ENCODE data around the gene COQ8B. TPM values are rescaled to one million over a fixed set of nuclear protein-coding genes. Genes with fewer than 3 reads are reported as not detected.

Gene COQ8B
- total RNA-seq, 1 donor from 2014 or later: 29.7 TPM

DNA sequence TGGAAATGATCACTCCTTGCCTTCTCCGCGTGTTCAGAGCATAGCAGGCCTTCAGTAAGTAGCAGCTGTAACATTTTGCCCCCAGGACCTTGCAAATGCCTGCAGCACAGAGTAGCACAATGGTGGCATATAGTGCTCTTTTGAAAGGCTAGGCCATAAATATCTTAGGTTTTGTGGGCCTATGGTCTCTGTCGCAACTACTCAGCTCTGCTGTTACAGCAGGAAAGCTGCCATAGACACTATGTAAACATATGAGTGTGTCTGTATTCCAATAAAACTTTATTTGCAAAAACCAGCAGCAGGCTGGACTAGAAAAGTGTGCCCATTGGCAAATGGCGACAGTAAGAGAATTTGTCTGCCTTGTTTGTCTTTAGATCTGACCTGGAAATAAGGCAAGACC, 9.6 kb upstream of the COQ8B start:
- Mint-ChIP-seq H3K27me3 (ENCODE audit: low read depth) (no peaks in the 10 kb centered on the region), H3K4me3 (ENCODE audit: unreplicated experiment) (no peak overlapping the region), H3K27ac (ENCODE audit: unreplicated experiment) (no peak overlapping the region), H3K9me3 (ENCODE audit: low read depth) (no peaks in the 10 kb centered on the region), H3K4me1 (ENCODE audit: low read depth) (peaks cover 17% of the 10 kb centered on the region), H3K36me3 (ENCODE audit: low read depth) (peaks cover 32% of the 10 kb centered on the region)
- TF ChIP-seq, protein P1, sequence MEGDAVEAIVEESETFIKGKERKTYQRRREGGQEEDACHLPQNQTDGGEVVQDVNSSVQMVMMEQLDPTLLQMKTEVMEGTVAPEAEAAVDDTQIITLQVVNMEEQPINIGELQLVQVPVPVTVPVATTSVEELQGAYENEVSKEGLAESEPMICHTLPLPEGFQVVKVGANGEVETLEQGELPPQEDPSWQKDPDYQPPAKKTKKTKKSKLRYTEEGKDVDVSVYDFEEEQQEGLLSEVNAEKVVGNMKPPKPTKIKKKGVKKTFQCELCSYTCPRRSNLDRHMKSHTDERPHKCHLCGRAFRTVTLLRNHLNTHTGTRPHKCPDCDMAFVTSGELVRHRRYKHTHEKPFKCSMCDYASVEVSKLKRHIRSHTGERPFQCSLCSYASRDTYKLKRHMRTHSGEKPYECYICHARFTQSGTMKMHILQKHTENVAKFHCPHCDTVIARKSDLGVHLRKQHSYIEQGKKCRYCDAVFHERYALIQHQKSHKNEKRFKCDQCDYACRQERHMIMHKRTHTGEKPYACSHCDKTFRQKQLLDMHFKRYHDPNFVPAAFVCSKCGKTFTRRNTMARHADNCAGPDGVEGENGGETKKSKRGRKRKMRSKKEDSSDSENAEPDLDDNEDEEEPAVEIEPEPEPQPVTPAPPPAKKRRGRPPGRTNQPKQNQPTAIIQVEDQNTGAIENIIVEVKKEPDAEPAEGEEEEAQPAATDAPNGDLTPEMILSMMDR (IDR thresholded peaks at IDR 0.05): no peak
- no peak for DNase-seq (ENCODE audit: low spot score)

DNA sequence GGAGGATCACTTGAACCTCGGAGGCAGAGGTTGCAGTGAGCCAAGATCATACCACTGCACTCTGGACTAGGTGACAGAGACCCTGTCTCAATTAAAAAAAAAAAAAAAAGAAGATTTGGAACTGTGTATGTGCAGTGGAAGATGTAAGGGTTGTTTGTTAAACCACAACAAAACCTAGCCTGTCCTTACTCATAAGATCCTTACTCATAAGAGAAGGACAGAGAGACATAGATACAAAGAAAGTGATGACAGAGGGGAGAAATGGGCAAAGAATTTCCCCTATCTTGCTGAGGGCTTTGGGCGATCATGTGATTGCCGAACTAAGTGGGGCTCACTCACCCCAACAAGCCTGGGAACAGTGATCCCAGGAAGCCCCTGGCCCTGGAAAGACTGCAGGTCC, 8.2 kb upstream of the COQ8B start:
- no peak for DNase-seq (ENCODE audit: low spot score)
- TF ChIP-seq, protein P1 (IDR thresholded peaks at IDR 0.05): no peak
- Mint-ChIP-seq H3K4me1 (ENCODE audit: low read depth) (peaks cover 30% of the 10 kb centered on the region), H3K27ac (ENCODE audit: unreplicated experiment) (no peak overlapping the region), H3K36me3 (ENCODE audit: low read depth) (peaks cover 29% of the 10 kb centered on the region), H3K27me3 (ENCODE audit: low read depth) (no peaks in the 10 kb centered on the region), H3K9me3 (ENCODE audit: low read depth) (no peaks in the 10 kb centered on the region), H3K4me3 (ENCODE audit: unreplicated experiment) (no peak overlapping the region)

DNA sequence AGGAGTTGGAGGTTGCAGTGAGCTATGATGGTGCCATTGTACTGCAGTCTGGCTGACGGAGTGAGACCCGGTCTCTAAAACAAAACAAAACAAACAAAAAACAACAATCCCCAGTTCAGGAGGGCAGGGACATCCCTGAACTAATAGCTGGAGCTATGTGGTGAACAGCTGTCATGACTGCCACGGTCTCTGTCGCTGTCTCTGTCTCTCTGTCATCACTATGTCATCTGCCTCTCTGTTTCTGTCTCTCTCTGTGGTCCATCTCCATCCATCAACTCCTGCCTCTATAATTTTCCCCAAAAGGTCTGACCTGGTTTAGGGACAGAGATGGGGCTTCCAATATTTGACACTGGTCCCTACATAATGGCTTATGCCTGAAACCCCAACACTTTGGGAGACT, 7.6 kb upstream of the COQ8B start:
- Mint-ChIP-seq H3K36me3 (ENCODE audit: low read depth) (peaks cover 29% of the 10 kb centered on the region), H3K9me3 (ENCODE audit: low read depth) (no peaks in the 10 kb centered on the region), H3K27ac (ENCODE audit: unreplicated experiment) (peak overlapping the region; percentile 30), H3K4me3 (ENCODE audit: unreplicated experiment) (no peak overlapping the region), H3K4me1 (ENCODE audit: low read depth) (peaks cover 36% of the 10 kb centered on the region), H3K27me3 (ENCODE audit: low read depth) (no peaks in the 10 kb centered on the region)
- no peak for DNase-seq (ENCODE audit: low spot score)
- TF ChIP-seq, protein P1 (IDR thresholded peaks at IDR 0.05): no peak

DNA sequence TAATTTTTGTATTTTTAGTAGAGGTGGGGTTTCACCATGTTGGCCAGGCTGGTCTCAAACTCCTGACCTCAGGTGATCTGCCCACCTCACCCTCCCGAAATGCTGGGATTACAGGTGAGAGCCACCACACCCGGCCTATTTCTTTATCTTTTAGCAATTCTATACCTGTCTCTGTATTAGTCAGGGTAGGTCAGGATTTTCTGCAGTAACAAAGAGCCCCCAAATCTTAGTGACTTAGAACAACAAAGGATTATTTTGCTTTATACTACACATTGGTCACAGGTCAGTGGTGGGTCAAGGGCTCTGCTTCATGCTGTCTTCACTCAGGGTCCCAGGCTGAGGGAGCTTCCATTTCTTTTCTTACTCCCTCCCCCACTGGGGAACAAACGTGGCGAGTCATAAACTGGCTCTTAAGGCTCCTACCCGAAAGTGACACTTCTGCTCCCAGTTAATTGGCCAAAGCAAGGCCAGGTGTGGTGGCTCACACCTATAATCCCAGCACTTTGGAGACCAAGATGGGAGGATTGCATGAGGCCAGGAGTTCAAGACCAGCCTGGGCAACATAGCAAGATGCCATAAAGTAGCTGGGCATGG, 7.1 kb upstream of the COQ8B start:
- TF ChIP-seq, protein P1 (IDR thresholded peaks at IDR 0.05): no peak
- Mint-ChIP-seq H3K36me3 (ENCODE audit: low read depth) (peaks cover 29% of the 10 kb centered on the region), H3K4me1 (ENCODE audit: low read depth) (peaks cover 37% of the 10 kb centered on the region), H3K27me3 (ENCODE audit: low read depth) (no peaks in the 10 kb centered on the region), H3K27ac (ENCODE audit: unreplicated experiment) (no peak overlapping the region), H3K9me3 (ENCODE audit: low read depth) (no peaks in the 10 kb centered on the region), H3K4me3 (ENCODE audit: unreplicated experiment) (no peak overlapping the region)
- DNase-seq (ENCODE audit: low spot score): no peak

DNA sequence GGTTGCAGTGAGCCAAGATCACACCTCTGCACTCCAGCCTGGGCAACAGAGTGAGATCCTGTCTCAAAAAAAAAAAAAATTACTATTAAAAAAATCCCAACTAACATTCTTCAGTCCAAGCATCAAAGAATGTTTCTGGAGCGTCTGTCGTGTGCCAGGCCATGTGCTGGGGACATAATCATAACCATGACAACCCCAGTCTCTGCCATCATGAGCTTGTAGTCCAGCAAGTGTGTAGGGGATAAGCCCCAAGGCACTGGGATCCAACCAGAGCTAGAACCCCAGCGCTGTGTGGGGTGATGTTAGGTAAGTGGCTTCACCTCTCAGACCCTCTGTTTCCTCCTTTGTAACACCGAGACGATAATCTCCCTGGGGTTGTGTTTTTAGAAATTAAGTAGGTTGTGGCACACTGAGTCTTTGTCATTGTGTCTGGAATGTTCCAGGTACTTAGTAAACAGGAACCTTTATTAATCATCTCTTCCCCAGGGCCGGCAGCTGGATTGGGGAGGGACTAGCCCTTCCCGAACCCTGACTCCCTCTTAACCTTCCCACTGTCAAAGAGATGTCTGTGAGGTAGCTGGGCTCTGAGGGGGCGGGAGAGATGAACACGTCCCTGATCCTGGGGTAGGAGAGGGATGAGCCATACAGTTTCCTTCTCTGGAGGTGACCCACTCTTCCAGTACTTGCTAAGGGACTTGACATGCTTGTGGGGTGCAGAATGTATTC, 5.4 kb upstream of the COQ8B start:
- Mint-ChIP-seq H3K27me3 (ENCODE audit: low read depth) (no peaks in the 10 kb centered on the region), H3K9me3 (ENCODE audit: low read depth) (no peaks in the 10 kb centered on the region), H3K4me3 (ENCODE audit: unreplicated experiment) (no peak overlapping the region), H3K4me1 (ENCODE audit: low read depth) (peaks cover 41% of the 10 kb centered on the region), H3K27ac (ENCODE audit: unreplicated experiment) (peak overlapping the region; percentile 4), H3K36me3 (ENCODE audit: low read depth) (peaks cover 25% of the 10 kb centered on the region)
- TF ChIP-seq, protein P1 (IDR thresholded peaks at IDR 0.05): no peak
- no peak for DNase-seq (ENCODE audit: low spot score)

Data from chondrocyte (in vitro differentiated cells).